Inflammatory macrophage treated with lipopolysaccharide for 1 hour (primary cell): ENCODE data around the gene FOXP1.

Experiments used
- DNase-seq, 2 donors: peaks; one replicate each; pipeline ENCODE4 v3.0.0-alpha.2; 2020 to 2022

FOXP1 gene

DNA sequence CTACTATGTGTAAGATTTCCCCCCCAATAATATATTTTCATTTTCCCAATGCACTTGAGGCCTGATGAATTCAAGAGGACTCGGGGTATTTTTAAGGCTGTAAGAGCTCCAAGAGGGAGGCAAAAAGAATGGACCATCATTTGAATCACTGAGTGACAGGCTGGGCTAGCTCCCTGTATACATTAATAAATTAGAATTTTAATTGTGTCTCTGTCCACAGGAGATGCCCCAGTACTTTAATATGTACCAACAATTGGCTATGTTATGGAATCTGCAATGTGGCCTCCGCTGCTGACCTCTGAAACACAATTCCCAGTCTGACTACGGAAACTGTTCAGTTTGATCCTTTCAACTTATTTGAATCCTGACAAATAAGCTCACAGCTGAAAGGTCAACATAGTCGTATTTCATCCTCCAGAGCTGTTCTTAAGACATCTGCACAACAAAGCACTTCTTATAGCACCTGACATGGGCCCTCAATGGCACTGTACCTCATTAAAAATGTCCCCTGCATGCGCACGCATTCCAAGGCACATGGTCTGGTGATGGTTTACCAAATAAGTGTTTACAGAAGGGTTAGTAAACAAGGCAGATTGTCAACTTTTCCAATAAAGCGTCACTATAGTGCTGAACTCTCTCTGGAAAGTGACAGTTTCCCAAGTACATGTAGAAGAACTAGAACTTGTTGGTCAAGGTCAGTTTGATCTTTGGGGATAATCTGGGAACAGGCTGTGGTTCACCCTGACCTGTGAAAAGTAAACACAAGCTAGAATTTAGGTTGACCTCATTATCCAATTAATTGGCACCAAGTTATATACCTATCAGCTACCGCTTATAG, 472.9 kb downstream of the FOXP1 start:
- DNase-seq = no peak

DNA sequence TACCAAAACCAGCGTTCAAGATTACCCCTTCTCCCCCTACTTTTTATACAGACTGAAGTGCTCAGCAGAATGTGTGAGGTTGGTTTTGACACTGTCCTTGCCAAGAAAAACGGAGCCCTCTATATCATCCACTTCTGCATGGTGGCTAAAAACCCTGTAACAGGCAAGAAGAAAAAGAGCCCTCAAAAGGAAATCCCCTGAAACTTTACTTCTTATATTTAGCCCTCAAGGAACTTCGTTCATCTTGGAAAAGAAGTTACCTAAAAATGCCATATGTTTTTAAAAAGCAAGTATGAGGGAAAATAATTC, 473.6 kb downstream of the FOXP1 start:
- DNase-seq = no peak

DNA sequence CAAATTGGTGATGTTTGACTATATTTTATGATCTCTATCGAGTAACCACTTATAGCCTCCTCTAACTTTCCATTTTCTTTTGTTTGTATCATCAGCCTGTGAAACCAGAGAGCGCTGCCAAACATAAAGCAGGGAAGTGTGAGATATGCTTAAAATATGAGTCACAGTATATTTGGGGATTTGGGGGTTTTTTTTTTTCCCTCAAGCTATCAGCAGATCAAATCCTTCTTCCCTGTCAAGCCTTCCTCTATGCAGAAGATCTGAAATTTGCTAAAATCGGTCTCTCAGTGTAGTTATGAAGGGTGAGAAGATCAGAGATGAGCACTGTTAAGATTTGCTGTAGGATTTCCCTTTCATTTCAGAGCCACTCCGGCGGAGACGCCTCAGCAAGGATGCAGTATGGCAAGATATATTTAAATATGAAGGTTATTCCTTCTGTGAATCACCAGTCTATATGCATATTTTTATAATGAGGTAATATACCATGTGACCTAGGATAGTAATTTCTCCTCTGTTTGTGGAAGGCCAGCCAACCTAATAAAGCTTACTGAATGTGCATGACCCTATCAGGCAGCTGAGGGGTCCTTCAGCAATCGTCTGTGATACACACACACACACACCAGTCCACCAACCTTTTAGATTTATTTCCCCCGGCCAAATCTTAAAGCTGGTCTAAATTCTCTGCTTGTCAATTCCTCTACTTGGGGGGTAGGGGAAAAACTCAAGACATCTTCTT, 474.1 kb downstream of the FOXP1 start:
- no peak for DNase-seq

DNA sequence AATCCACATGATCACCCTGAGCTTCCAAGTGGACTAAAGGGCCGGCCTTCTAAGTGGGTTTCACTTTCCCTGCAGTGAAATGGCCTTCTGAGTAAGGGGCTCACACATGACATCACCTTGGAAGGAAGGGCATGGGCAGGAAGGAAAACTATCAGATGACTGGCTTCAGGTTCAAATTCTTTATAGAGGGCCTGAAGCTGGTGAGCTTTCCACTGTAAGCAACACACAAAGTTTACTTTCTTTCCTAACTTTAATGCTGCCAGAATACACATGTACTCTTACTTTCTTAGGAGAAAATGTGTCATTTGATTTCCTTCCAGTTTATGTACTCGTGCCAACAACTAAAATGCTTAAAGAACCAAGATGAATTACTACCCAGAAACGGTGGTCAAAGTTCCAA, 475.6 kb downstream of the FOXP1 start:
- no peak for DNase-seq

DNA sequence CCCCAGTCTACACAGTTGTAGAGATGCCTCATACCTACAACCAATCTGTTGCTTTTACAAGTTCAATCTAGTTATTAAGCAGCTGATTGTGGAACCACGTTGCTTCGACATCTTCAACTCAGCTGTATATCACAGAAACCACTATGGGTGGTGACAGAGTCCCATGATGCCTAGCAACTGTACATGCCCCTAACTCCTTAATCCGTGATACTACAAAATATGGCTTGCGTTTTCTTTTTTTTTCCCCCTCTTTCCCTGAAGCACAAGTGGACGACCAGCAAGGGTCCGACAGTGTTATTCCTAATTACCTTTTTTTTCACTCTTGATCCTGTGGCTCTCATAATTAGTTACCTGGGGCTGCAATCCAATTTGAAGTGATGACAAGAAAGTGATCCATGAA, 478.6 kb downstream of the FOXP1 start:
- DNase-seq = no peak

DNA sequence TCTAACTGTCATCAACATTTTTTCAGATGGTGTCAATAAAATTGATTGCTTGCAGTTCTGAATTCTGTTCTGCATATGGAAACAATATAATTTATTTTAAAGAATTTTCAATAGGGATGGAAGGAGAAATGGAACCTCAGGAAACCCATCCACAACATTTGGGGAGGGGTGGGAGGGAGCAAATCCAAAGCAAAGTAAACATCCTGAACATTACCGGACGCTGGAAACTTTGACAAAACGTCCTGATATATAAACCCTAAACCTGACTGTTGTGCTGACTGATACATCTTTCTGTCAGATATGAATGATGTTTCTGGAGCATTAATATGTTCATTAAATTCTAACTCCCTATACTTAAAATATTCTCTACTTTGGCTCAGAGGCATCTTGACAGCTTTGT, 479.0 kb downstream of the FOXP1 start:
- no peak for DNase-seq

DNA sequence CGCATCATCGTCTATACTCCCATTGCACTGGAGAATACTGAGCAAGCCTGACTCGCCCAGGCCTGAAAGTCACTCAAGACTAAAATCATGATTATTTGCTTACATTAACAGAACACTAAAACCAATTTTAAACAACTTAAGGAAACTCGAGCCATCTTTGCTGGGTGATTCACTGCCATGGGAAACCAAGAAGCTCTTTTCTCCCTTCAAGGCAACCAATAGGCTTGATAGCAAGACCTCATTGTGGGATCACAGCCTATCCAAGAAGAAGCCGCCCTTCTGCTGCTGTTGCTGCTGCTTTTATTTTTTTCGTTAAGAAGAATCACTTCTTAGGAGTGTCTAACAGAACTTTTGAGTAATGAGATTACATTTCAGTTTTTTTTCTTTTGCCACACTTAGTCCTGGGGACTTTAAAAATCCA, 479.4 kb downstream of the FOXP1 start:
- no peak for DNase-seq

DNA sequence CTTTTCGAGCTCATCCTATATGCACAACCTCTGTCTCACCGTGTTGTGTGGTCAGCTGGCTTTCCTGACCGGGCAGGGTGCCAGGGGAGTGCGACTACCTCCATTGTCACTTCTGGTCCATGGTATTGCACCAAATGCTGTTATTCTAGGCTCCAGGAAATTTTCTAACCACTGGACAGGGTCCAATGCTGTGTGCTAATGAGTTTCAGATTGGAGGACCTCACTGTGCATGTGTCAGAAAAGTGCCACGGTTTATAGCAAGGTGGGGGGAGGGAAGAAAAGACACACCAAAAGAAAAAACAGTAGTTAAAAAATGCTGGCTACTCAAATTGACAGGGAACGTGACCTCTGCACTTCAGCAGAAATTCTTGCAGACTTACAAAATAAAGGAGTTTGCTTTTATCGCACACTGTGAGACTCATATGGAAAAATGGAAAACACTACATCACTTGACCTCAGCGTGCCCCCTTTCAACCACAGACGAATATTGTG, 480.1 kb downstream of the FOXP1 start:
- DNase-seq = no peak

DNA sequence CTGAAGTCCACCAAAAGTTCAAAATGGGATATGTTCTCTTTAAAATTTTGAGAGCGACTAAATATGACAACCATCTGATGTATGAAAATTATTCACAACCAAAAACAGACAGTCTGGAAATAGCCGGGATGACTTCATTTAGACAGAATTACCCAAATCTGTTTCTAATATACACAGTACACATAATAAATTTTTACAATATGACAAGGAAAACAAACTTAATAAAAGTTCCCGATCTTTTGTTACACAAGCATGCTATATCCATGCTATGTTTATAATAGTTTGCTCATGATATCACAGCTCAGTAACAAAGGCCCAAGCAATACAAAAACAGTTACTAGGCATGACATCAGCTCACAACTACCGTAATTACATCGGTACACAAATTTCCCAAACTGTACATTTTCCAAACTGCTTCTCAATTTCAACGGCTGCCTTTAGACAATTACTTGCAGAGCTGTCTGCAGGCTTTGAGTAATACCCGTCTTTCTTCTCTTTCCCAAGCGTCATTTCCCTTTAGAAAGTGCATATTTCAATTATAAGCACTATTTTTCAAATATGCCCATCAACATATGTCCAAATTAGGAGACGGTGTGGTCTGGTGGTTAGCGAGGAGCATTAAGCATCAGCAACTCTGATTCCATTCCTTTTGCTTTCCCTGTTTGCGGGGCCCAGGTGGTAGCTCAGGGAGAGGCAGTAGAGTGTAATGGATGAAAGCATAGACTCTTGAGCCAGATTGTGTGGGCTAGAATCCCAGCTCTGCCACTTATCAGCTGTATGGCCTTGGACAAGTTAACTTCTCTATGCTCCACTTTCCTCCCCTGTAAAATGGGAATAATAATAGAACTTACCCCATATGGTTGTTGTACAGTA, 481.2 kb downstream of the FOXP1 start:
- peak; percentile 60 to 78 for DNase-seq

DNA sequence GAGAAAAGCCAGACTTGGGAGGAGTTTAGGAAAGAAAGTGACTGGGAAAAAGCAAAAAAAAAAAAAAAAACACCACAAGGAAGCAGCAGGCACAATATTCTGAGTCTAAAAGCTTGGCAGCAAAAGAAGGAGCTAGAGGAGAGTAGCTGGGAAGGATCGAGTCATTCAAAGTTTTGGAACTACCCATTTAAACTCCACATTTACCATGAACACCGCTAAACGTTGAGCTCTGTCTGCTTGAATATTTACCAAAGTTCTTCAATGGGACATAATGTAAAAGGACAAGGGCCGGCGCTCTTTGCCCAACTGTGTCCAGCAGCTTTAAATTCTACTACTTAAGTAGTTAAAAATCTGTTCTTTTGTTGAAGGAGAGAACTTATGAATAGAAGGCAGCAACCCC, 481.9 kb downstream of the FOXP1 start:
- DNase-seq = no peak

DNA sequence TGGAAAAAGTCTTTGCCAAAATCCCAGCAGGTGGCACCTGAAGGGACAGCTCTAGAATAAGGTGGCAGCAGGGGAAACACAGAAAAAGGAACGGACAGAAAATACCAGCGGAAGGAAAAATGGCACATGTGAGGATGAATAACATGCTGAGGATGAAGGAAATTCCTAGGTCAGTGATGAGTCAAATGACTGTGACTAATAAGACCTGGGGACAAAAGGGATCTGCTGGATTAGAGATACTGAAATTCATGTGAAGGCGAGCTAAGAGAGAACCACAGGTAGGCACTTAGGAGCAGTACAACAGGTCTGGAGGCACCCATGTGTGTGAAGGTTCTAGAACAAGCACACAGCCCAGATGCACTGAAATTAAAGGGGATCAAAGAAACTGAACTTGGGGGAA, 482.5 kb downstream of the FOXP1 start:
- peak in 1 of 2 donors; percentile 32 for DNase-seq

DNA sequence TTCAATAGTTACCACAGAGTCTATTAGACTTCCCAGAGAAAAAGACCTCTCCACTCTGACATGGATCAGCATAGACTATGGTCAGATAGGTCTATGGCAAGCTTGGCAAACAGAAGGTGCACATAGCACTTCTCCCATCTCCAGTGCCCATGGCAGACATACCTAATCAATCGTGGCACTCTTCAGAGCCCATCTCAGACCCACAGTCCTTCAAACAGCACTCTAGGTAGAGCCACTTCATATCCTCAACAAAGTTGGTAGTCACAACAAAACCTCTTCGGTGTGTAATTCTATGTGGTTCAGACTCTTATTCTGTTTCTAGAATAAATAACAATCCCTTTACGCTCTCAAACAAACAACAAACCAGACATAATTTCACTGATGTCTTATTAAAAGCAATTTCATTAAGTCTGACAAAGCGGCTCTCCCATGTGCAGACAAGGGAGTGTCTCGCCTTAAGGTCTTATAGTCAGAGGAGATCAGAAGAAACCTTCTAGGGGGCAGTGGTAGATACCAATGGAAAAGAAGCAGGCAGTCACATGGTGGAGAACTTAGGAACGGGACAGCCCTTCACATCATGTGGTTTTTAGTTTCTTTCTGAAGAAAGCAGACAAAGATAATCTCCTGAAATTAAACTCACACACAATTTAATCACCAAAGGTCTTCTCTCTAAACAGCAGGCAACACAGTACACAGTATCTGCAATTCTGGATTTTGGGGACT, 483.4 kb downstream of the FOXP1 start:
- DNase-seq = no peak

DNA sequence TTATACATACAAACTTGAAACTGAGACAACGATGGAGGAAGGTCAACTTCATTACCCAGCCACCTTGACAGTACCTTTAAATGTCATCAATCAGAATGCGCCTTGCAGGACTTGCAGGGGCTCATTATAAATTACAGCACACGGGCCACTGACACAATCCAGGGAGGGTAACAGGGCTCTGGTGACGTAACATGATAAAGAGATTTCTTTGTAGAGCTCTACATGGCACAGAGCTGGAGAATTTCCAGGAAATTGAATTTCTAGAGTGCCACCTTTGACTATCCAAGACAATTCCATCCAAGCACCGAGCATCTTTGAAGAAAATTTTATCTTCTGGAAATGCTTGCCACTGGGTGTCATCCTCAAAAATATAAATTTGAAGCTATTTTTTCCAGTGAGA, 486.0 kb downstream of the FOXP1 start:
- DNase-seq = no peak

DNA sequence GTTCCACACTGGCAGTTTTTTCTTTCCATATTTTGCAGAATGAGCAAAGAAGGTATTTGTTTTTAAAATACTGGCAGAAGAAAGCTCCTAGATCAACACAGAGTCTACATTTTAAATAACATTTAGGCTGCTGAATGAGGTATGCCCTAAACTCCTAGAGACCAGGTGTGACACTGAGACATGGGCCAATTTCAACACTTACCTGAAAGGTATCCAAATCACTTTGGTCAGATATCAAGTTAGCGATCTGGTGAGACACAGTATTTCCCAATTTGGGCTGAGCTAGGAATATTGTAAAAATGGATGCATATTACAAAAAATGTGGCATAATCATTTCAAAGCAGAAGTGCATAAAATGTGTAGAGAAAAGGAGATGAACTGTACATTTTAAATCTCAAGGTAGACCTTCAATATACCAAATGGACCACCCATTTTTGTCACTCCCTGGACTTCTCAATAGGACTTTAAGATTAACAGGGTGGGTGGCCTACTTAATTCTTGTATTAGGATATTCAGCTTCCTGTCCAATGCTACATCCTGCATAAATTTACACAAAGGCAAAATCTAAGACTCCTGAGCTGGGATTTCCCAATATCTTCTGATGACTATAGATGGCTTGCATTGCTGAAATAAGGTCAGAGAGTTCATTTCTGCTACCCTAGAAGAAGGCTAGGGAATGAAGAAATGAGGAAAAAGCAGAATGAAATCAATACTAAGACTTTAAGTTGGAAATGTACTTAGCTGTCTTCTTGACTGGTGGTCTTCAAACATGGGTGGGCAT, 487.8 kb downstream of the FOXP1 start:
- peak; percentile 30 to 59 for DNase-seq

DNA sequence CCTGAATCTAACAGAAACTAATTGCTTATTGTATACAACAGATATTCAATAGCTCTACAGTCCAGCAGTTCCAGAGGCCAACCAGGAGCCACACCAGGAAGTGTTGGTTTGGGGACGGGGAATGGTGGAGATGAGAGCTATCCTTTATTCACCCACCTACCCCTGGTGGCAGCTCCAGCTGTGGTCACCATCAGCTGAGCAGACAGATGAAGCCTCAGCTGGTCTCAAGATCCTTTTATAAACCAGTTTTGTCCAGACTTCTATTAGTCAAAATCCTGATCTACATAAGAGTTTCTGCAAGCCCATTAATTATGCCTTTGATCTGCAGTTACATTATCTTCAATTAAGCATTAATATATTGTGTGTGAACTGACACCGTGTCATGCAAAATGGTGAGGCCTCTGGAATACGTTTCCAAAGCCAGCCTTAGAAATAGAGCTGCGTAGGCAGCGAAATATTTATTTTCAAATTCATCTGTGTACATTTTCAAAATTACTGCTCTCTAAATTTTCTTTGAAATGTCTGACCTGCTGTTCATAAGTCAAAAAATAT, 488.8 kb downstream of the FOXP1 start:
- no peak for DNase-seq

DNA sequence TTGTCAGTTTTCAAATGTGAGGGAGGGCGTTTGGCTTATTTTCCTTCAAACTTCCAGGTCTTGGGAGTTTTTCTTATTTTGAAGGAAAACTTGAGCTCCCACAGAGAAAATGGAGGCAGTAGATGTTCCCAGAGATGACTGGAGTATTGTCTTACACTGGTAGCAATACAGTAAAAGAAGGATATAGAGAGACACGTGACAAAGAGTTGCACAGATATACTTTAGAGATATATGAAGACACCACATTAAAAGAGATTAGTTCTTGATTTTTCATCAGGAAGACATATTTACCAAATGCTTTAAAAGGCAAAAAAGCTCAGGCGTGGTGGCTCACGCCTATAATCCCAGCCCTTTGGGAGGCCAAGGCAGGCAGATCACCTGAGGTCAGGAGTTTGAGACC, 490.9 kb downstream of the FOXP1 start:
- DNase-seq = no peak

DNA sequence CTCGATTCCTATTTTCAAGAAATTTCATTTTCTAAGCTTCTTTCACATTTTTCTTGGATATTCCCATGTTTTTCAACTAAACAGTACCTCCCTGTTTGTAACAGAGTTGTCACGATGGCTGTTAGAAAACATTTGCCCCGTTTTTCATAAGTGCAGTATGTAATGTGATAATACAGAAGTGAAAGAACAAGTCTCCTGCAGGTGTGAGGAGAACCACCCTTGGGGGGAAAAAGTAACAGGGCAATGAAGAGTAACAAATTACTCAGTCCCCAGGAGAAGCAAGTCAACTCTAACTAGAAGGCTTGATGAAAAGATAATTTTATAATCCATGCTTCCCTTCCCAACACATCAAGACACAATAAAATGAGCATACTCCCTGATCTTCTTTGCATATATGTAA, 493.3 kb downstream of the FOXP1 start:
- DNase-seq = no peak

DNA sequence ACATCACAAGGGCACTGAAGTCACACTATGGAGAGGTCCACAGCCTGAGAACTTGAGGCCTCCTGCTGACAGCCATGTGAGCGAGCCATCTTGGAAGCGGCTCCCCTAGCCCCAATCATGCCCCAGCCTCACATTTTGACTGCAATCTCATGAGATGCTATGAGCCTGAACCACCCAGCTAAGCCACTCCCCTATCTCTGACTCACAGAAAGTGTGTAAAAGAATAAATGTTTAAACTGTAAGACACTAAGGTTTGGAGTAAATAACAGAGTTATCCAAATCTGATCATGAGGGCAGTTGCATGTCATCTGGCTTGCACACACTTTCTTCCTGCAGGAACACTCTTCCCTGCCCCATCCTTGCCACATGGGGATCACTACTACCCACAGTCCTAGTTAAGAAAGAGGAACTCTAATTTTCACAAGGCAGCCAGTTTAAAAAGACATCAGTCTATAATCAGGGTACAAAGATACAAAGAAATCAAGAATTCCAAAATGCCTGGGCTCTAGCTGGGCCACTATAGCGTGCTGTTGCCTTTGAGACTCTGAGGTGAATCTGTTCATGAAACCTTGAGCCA, 494.2 kb downstream of the FOXP1 start:
- DNase-seq = peak; percentile 27 to 65

DNA sequence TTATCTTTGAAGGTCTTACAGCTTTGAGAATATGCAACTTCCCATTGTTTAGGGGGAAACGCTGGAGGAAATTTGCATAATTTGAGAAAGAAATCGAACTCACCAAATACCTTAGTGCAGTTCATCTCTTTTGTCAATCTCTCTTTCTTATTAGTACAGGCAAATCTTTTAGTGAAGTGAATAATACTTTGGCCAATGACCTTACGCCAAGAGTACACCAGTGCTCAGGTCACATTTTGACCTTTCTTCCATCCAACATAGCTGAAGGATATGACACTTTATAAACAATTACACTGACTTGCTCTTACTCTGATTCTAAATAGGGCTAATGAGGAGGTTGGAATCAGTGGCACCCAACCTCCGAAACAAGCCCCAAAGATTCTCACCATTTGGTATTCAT, 494.8 kb downstream of the FOXP1 start:
- DNase-seq = no peak

DNA sequence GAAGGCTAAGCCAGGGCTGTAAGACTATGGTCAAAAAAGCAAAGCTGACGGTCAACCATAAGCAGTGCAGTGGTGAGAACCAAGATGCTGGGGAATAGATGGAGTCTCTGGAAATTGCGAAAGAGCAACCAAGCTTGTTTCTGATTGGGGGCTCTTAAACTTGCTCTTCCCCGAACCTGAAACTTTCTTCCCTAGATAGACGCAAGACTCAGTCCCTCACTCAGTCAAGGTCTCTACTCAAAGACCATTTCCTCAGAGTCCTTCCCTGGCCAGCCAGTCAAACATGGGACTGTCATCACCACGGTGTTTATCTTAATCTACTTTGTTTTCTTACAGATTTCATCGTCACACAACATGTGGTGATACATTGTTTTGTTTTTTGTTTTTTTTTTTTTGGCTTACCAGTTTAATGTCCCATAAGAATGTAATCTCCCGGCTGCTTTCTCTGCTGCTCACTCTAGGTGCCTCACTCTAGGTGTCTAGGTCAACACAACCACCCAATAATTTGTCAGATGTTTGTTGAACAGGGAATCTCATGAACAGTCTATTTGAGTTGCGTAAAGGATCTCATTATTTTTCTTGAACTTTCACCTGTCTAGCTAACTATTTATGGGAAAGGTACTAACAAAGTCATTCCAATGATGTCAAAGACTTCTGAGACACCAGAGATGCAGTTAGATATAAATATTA, 495.4 kb downstream of the FOXP1 start:
- no peak for DNase-seq
